Coronary artery (tissue), 2 donors: Measurements from ENCODE around the gene NAPB.

Source experiments
- DNase-seq: peaks from one replicate; pipeline ENCODE4 v3.0.0-alpha.2; 2017; ENCODE audit warnings: low spot score
- H3K27ac ChIP-seq, 2 donors: fragments of 200-600 bp; sonication (generic); one replicate each; pipeline ENCODE4 v1.5.1; 2016 to 2019
- H3K4me3 ChIP-seq: fragments of 200-600 bp; sonication (generic); 2 replicates; pipeline ENCODE4 v1.5.1; 2016; ENCODE audit warnings: mild to moderate bottlenecking, moderate library complexity
- TF ChIP-seq, protein P1 (sequence below): fragments of 200-600 bp; sonication (generic); IDR thresholded peaks from one replicate; pipeline ENCODE4 v1.5.1; 2019; ENCODE audit warnings: antibody characterized with exemption

NAPB gene

DNA sequence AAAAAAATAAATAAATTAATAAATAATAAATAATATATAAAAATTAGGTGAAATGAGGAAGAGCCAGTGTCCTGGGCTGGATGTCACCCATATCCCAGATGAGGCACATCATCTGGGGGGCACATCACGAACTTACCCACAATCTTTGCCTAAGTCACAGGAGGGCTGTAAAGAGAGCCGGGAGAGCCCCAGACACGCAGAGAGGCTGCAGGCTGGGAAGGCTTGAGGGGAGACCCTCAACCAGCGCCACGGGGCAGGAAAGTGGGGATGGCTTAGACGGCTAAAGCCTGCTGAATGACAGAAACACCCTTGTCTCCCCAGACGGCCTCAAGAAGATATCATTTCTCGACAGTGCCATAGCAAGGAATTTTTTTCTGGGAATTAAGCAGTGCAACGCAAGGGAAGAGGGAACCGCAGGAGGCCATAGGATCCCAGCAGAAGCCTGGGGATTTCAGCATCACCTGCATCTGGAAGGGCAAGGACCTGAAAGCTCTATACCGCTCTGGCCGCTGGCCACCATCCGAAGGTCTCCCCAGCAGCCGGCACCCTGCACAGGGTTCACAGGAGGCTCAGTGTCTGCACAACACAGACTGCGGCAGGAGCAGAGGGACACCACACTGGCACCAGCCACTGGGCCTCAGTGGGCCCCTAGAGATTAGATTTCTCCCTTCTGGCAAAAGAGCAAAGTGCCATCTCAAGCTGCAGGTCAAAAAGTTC, 93.5 kb downstream of the NAPB start:
- TF ChIP-seq, protein P1, sequence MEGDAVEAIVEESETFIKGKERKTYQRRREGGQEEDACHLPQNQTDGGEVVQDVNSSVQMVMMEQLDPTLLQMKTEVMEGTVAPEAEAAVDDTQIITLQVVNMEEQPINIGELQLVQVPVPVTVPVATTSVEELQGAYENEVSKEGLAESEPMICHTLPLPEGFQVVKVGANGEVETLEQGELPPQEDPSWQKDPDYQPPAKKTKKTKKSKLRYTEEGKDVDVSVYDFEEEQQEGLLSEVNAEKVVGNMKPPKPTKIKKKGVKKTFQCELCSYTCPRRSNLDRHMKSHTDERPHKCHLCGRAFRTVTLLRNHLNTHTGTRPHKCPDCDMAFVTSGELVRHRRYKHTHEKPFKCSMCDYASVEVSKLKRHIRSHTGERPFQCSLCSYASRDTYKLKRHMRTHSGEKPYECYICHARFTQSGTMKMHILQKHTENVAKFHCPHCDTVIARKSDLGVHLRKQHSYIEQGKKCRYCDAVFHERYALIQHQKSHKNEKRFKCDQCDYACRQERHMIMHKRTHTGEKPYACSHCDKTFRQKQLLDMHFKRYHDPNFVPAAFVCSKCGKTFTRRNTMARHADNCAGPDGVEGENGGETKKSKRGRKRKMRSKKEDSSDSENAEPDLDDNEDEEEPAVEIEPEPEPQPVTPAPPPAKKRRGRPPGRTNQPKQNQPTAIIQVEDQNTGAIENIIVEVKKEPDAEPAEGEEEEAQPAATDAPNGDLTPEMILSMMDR = no peak
- no peak for DNase-seq
- H3K27ac ChIP-seq = no peak overlapping the region
- H3K4me3 ChIP-seq = no peak overlapping the region

DNA sequence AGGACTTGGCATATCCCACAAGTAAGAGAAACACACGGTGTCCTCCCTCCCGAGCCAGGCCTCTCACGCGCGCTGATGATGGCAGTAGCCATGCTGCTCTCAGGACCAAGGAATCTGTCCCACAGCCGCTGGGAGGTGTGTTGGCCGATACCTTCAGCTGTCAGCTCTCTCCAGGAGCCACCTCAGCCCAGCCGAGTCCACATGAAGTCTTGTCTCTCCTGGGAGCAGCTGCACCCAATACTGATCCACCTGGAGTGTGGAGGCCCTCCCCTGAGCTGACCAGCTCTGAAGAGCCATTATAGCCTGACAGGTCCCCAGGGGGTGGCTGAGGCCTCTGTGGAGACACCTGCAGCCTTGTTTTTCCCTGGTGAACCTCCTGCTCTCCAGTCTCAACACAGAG, 94.5 kb downstream of the NAPB start:
- no peak for DNase-seq
- Histone ChIP-seq H3K27ac (no peak overlapping the region), H3K4me3 (no peak overlapping the region)
- TF ChIP-seq, protein P1 = no peak

DNA sequence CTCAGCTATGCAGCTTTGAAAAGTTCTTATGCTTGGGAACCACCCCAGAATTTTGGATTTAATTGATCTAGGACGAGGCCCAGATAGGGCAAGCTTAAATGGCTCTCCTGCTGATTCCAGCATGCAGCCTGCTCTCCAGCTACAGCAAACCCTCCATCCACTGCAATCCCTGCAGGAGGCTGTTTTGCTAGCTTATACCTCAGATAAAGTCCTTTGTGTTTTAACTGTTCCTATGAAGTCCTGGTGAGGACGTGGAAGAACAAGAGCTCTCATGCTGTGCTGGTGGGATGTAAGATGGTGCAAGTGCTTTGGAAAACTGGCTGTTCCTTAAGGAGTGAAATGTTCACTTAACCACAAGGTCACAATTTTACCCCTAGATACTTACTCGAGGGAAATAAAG, 96.2 kb downstream of the NAPB start:
- TF ChIP-seq, protein P1 = no peak
- no peak for DNase-seq
- H3K27ac ChIP-seq = no peak overlapping the region
- no peak overlapping the region for H3K4me3 ChIP-seq
